Peyer's patch (tissue), 4 donors: ENCODE results near the gene SFXN2. TPM values are rescaled to one million over a fixed set of nuclear protein-coding genes. Genes with fewer than 3 reads are reported as not detected.
"Not testable (repeated sequence)": the region's sequence is repeated elsewhere in the genome, so short reads cannot be mapped to it uniquely, and the experiment has no call there.

Source experiments
- DNase-seq, 3 donors: peaks; one replicate each; pipeline ENCODE4 v3.0.0-alpha.2; 2017 to 2019
- H3K27ac ChIP-seq, 4 donors: fragments of 200-600 bp; sonication (generic); one replicate each; pipeline ENCODE4 v1.5.1; 2016 to 2019
- H3K27me3 ChIP-seq, 2 donors: fragments of 200-600 bp; sonication (generic); one replicate each; pipeline ENCODE4 v1.5.1; 2019
- H3K36me3 ChIP-seq, 3 donors: fragments of 200-600 bp; sonication (generic); one replicate each; pipeline ENCODE4 v1.5.1; 2016 to 2019
- H3K4me1 ChIP-seq, 4 donors: fragments of 200-600 bp; sonication (generic); one replicate each; pipeline ENCODE4 v1.5.1; 2016 to 2019
- H3K4me3 ChIP-seq, 4 donors: fragments of 200-600 bp; sonication (generic); 1 replicate in 3 of 4; 2 replicates in 1 of 4; pipeline ENCODE4 v1.5.1; 2016 to 2019; ENCODE audit warnings: mild to moderate bottlenecking in 1 of 4
- H3K9me3 ChIP-seq, 4 donors: fragments of 200-600 bp; sonication (generic); one replicate each; pipeline ENCODE4 v1.5.1; 2016 to 2019; ENCODE audit warnings: mild to moderate bottlenecking in 1 of 4
- CTCF ChIP-seq, 6 experiments: fragments of 450-650 bp in 4 of 6; fragments of 200-600 bp in 2 of 6; sonication (generic) in 1 of 6; IDR thresholded peaks; one replicate each; pipeline ENCODE4 v1.5.1; 2017 to 2019; ENCODE audit warnings: antibody characterized with exemption in 6 of 6, mild to moderate bottlenecking in 3 of 6, moderate library complexity in 1 of 6
- POLR2A ChIP-seq, 2 donors: fragments of 450-650 bp; IDR thresholded peaks; one replicate each; pipeline ENCODE4 v1.5.1; 2017; ENCODE audit warnings: antibody characterized with exemption in 2 of 2, mild to moderate bottlenecking in 2 of 2, moderate library complexity in 2 of 2
- total RNA-seq, 4 donors: library from RNA; depleted of rRNA; stranded (reverse); fragments of >200 nt; gene quantifications; one replicate each; pipeline ENCODE4 v1.1.0, GENCODE V29; 2016

SFXN2 gene
- total RNA-seq, 4 donors from 2014 or later: 1.9 to 37.1 (median 8.0) TPM

GRCh38 chr10:102738692-102739121, 24.3 kb downstream of the SFXN2 start:
- peaks cover 0 to 2% (median 0%) of the 10 kb centered on the region in 3 donors for H3K36me3 ChIP-seq
- H3K9me3 ChIP-seq: no peaks in the 10 kb centered on the region
- no peak for DNase-seq
- no peak overlapping the region for H3K4me3 ChIP-seq
- no peaks in the 10 kb centered on the region for H3K4me1 ChIP-seq
- H3K27ac ChIP-seq: peak overlapping the region in 1 of 4 donors; percentile 19
- no peaks in the 10 kb centered on the region for H3K27me3 ChIP-seq
- TF ChIP-seq CTCF (IDR thresholded peaks at IDR 0.05) (no peak), POLR2A (IDR thresholded peaks at IDR 0.05) (no peak)

GRCh38 chr10:102740229-102740628, 25.8 kb downstream of the SFXN2 start:
- Histone ChIP-seq H3K4me3 (no peak overlapping the region), H3K4me1 (peaks cover 0 to 7% (median 2%) of the 10 kb centered on the region in 4 donors), H3K27ac (no peak overlapping the region), H3K9me3 (no peaks in the 10 kb centered on the region), H3K27me3 (no peaks in the 10 kb centered on the region), H3K36me3 (no peaks in the 10 kb centered on the region)
- no peak for DNase-seq
- no peak for TF ChIP-seq CTCF (IDR thresholded peaks at IDR 0.05)
- TF ChIP-seq POLR2A (IDR thresholded peaks at IDR 0.05): no peak

GRCh38 chr10:102741726-102742237, 27.3 kb downstream of the SFXN2 start:
- no peaks in the 10 kb centered on the region for H3K36me3 ChIP-seq
- DNase-seq: no peak
- H3K4me3 ChIP-seq: no peak overlapping the region
- H3K27ac ChIP-seq: no peak overlapping the region
- no peak for TF ChIP-seq CTCF (IDR thresholded peaks at IDR 0.05)
- TF ChIP-seq POLR2A (IDR thresholded peaks at IDR 0.05): no peak
- peaks cover 0 to 22% (median 2%) of the 10 kb centered on the region in 4 donors for H3K4me1 ChIP-seq
- no peaks in the 10 kb centered on the region for H3K9me3 ChIP-seq
- H3K27me3 ChIP-seq: no peaks in the 10 kb centered on the region

- H3K27ac ChIP-seq, H3K27me3 ChIP-seq, H3K36me3 ChIP-seq, H3K9me3 ChIP-seq, H3K4me3 ChIP-seq, DNase-seq: not testable (repeated sequence)
- H3K4me1 ChIP-seq: peaks cover 0 to 22% (median 2%) of the 10 kb centered on the region in 4 donors
Observed at GRCh38 chr10:102742313-102742712, 27.9 kb downstream of the SFXN2 start.

GRCh38 chr10:102743078-102743587, 28.7 kb downstream of the SFXN2 start:
- Histone ChIP-seq H3K9me3 (no peaks in the 10 kb centered on the region), H3K4me3 (peak overlapping the region in 3 of 4 donors; percentile 1 to 84 (median 9)), H3K27ac (no peak overlapping the region), H3K27me3 (no peaks in the 10 kb centered on the region), H3K36me3 (no peaks in the 10 kb centered on the region), H3K4me1 (peaks cover 0 to 22% (median 2%) of the 10 kb centered on the region in 4 donors)
- DNase-seq: no peak
- TF ChIP-seq CTCF (IDR thresholded peaks at IDR 0.05) (no peak), POLR2A (IDR thresholded peaks at IDR 0.05) (no peak)

- Histone ChIP-seq H3K4me3 (peak within 1 kb of the TSS; percentile 60 to 92 (median 84)), H3K36me3 (no peaks in the 10 kb centered on the region), H3K9me3 (no peaks in the 10 kb centered on the region), H3K4me1 (peaks cover 0 to 22% (median 2%) of the 10 kb centered on the region in 4 donors), H3K27ac (peak within 1 kb of the TSS; percentile 81 to 92 (median 90)), H3K27me3 (no peaks in the 10 kb centered on the region)
- TF ChIP-seq CTCF (IDR thresholded peaks at IDR 0.05) (no peak), POLR2A (IDR thresholded peaks at IDR 0.05) (peak; percentile 80 to 81)
- peak; percentile 94 to 98 (median 94) for DNase-seq
Observed at GRCh38 chr10:102743588-102744373, 29.3 kb downstream of the SFXN2 start, which contains the start of gene WBP1L. TSS of gene WBP1L (plus strand) at chr10:102743948. CDS start at chr10:102744054, 106 bp downstream.
